Trophoblast cell (in vitro differentiated cells and primary cell): ENCODE data around the gene AGMO.

Experiments
- DNase-seq, 2 donors: peaks; one replicate each; pipeline ENCODE4 v3.0.0-alpha.2; 2016
- H2AFZ ChIP-seq: 2 replicates; pipeline ENCODE4 v1.6.1; 2013; ENCODE audit warnings: low read length, moderate library complexity, mild to moderate bottlenecking; ENCODE audit not compliant: insufficient read depth, poor library complexity
- H2AK5ac ChIP-seq: 2 replicates; pipeline ENCODE4 v1.6.1; 2013; ENCODE audit warnings: mild to moderate bottlenecking, low read length
- H2BK120ac ChIP-seq: 2 replicates; pipeline ENCODE4 v1.6.1; 2013; ENCODE audit warnings: low read length, mild to moderate bottlenecking, moderate library complexity; ENCODE audit not compliant: insufficient read depth, poor library complexity
- H2BK12ac ChIP-seq: 2 replicates; pipeline ENCODE4 v1.6.1; 2013; ENCODE audit warnings: mild to moderate bottlenecking, low read length, moderate library complexity
- H2BK5ac ChIP-seq: 2 replicates; pipeline ENCODE4 v1.6.1; 2013; ENCODE audit warnings: low read length, low read depth, moderate library complexity, mild to moderate bottlenecking; ENCODE audit not compliant: poor library complexity
- H3K14ac ChIP-seq: 2 replicates; pipeline ENCODE4 v1.6.1; 2013; ENCODE audit warnings: mild to moderate bottlenecking, low read length
- H3K18ac ChIP-seq: 2 replicates; pipeline ENCODE4 v1.6.1; 2013; ENCODE audit warnings: mild to moderate bottlenecking, low read length
- H3K23ac ChIP-seq: 2 replicates; pipeline ENCODE4 v1.6.1; 2013; ENCODE audit warnings: low read length
- H3K27ac ChIP-seq: 2 replicates; pipeline ENCODE4 v1.5.1; 2013; ENCODE audit warnings: low read depth, mild to moderate bottlenecking, inconsistent platforms, low read length, moderate library complexity
- H3K27me3 ChIP-seq: 2 replicates; pipeline ENCODE4 v1.6.1; 2013; ENCODE audit warnings: inconsistent platforms, mild to moderate bottlenecking, low read length, moderate library complexity; ENCODE audit not compliant: insufficient read depth
- H3K36me3 ChIP-seq, 2 experiments: 1 replicate in 1 of 2; 2 replicates in 1 of 2; pipeline ENCODE4 v1.6.1; 2013; ENCODE audit warnings: low read length in 2 of 2, mild to moderate bottlenecking in 2 of 2, moderate library complexity in 1 of 2; ENCODE audit not compliant: insufficient read depth in 2 of 2, control insufficient read depth in 1 of 2
- H3K4ac ChIP-seq: 2 replicates; pipeline ENCODE4 v1.6.1; 2013; ENCODE audit warnings: low read depth, mild to moderate bottlenecking, low read length, moderate library complexity
- H3K4me1 ChIP-seq, 2 experiments: 1 replicate in 1 of 2; 2 replicates in 1 of 2; pipeline ENCODE4 v1.6.1; 2013; ENCODE audit warnings: low read length in 2 of 2, mild to moderate bottlenecking in 2 of 2, moderate library complexity in 1 of 2; ENCODE audit not compliant: insufficient read depth in 2 of 2, control insufficient read depth in 1 of 2
- H3K4me2 ChIP-seq: 2 replicates; pipeline ENCODE4 v1.6.1; 2013; ENCODE audit warnings: inconsistent platforms, mild to moderate bottlenecking, low read length, moderate library complexity
- H3K4me3 ChIP-seq: 2 replicates; pipeline ENCODE4 v1.5.1; 2013; ENCODE audit warnings: mild to moderate bottlenecking, low read depth, low read length, inconsistent platforms
- H3K79me1 ChIP-seq: one replicate; pipeline ENCODE4 v1.6.1; 2013; ENCODE audit warnings: low read length
- H3K79me2 ChIP-seq: 2 replicates; pipeline ENCODE4 v1.6.1; 2013; ENCODE audit warnings: low read length, mild to moderate bottlenecking; ENCODE audit not compliant: control insufficient read depth, insufficient read depth, poor library complexity
- H3K9ac ChIP-seq: 2 replicates; pipeline ENCODE4 v1.6.1; 2013; ENCODE audit warnings: mild to moderate bottlenecking, low read length
- H3K9me3 ChIP-seq: 2 replicates; pipeline ENCODE4 v1.6.1; 2013; ENCODE audit warnings: low read depth, mild to moderate bottlenecking, control low read depth, inconsistent platforms, low read length; ENCODE audit not compliant: insufficient read depth
- H4K12ac ChIP-seq: 2 replicates; pipeline ENCODE4 v1.6.1; 2013; ENCODE audit warnings: low read depth, mild to moderate bottlenecking, low read length, moderate library complexity
- H4K8ac ChIP-seq: 2 replicates; pipeline ENCODE4 v1.6.1; 2013; ENCODE audit warnings: low read depth, mild to moderate bottlenecking, low read length, moderate library complexity
- H4K91ac ChIP-seq: one replicate; pipeline ENCODE4 v1.6.1; 2013; ENCODE audit warnings: low read depth, mild to moderate bottlenecking, low read length, moderate library complexity
- WGBS: extraction: QIAGEN DNeasy Blood & Tissue Kit; methylation state at CpG from one replicate; pipeline ENCODE4 v1.1.7; 2013; ENCODE audit warnings: missing lambda C conversion rate; ENCODE audit not compliant: insufficient read length, insufficient coverage; ENCODE audit errors: extremely low coverage; 5-methylcytosine and 5-hydroxymethylcytosine counted together

AGMO gene

DNA sequence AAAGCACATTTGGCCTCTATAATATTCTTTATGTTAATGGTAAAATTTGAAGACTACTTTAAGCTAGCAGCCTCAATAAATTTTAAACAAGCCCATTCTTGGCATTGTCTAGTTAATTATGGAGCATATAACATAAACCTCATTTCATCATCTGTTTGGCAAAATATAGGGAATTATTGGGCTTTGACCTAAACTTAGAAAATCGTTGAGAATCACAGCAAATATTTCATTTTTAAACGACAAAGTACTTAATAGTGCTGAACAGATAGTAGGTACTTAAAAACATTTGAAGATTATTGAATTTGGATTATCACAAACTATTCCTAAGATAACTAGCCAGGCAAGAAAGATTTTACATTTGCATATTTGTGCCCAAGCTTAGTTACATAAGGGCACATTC lies 73.4 kb downstream of the AGMO start:
- Histone ChIP-seq H2AK5ac (no peak overlapping the region), H2BK120ac (no peak overlapping the region), H3K36me3 (no peaks in the 10 kb centered on the region), H4K8ac (no peak overlapping the region), H3K18ac (no peak overlapping the region), H2BK12ac (no peak overlapping the region), H3K9me3 (no peaks in the 10 kb centered on the region), H3K27ac (no peak overlapping the region), H3K27me3 (no peaks in the 10 kb centered on the region), H3K4me1 (no peaks in the 10 kb centered on the region), H3K4me3 (no peak overlapping the region), H4K12ac (no peak overlapping the region), H4K91ac (no peak overlapping the region), H2BK5ac (no peak overlapping the region), H3K79me1 (no peaks in the 10 kb centered on the region), H3K4ac (no peak overlapping the region), H3K23ac (no peak overlapping the region), H3K14ac (no peak overlapping the region), H3K4me2 (no peak overlapping the region), H3K9ac (no peak overlapping the region), H2AFZ (no peak overlapping the region), H3K79me2 (no peaks in the 10 kb centered on the region)
- no CpG with 5 or more reads among the region's 2 CpGs for WGBS
- DNase-seq = no peak

DNA sequence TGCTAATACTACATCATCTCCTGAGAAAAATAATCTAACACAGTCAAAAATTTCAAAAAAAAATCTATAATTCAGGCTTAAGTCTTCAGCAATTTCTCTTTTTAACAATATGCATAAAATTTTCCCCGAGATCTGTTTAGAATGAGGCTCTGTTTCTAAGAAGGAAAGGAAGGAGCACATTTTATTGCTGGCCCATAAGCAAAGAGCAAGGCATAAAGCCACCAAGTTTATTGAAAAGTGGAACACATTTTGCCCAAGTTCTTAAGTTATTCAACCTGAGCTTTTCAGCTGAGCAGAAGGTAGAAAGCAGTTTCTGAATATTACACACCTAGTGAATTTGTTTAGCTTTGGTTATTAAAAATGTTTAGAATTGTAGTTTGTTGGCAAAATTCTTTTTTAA lies 73.9 kb downstream of the AGMO start:
- Histone ChIP-seq H2BK5ac (no peak overlapping the region), H2BK120ac (no peak overlapping the region), H3K23ac (no peak overlapping the region), H4K91ac (no peak overlapping the region), H2AK5ac (no peak overlapping the region), H3K4me2 (no peak overlapping the region), H3K4me3 (no peak overlapping the region), H2AFZ (no peak overlapping the region), H4K8ac (no peak overlapping the region), H3K27ac (no peak overlapping the region), H3K4me1 (no peaks in the 10 kb centered on the region), H3K27me3 (no peaks in the 10 kb centered on the region), H4K12ac (no peak overlapping the region), H3K18ac (no peak overlapping the region), H3K4ac (no peak overlapping the region), H3K36me3 (no peaks in the 10 kb centered on the region), H3K79me1 (no peaks in the 10 kb centered on the region), H2BK12ac (no peak overlapping the region), H3K9me3 (no peaks in the 10 kb centered on the region), H3K9ac (no peak overlapping the region), H3K79me2 (no peaks in the 10 kb centered on the region), H3K14ac (no peak overlapping the region)
- DNase-seq = no peak
- no CpG with 5 or more reads among the region's 1 CpG for WGBS

DNA sequence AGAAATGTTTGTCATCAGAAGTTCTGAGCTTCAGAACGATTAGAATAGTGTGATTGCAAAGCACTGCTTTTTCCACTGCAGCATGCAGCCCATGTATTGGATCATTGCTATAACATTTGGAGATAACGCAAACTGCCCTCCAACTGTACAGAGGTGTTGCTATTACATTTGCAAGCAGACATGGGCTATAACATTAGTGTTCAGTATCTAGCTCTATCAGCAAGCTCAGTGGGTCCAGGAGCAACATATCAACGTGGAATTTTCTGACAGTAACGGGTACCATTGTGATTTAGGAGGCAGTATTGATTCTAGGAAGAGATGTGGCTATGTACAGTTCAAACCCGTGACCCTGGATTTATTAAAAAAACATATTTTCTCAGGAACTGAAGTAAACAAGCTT lies 75.8 kb downstream of the AGMO start:
- Histone ChIP-seq H3K27ac (no peak overlapping the region), H3K9me3 (no peaks in the 10 kb centered on the region), H4K8ac (no peak overlapping the region), H2BK12ac (no peak overlapping the region), H3K9ac (no peak overlapping the region), H3K14ac (no peak overlapping the region), H2BK120ac (no peak overlapping the region), H4K12ac (no peak overlapping the region), H3K18ac (no peak overlapping the region), H4K91ac (no peak overlapping the region), H3K79me1 (no peaks in the 10 kb centered on the region), H3K4ac (no peak overlapping the region), H3K79me2 (no peaks in the 10 kb centered on the region), H2AK5ac (no peak overlapping the region), H3K4me2 (no peak overlapping the region), H3K36me3 (no peaks in the 10 kb centered on the region), H3K4me1 (no peaks in the 10 kb centered on the region), H3K23ac (no peak overlapping the region), H2AFZ (no peak overlapping the region), H3K4me3 (no peak overlapping the region), H2BK5ac (no peak overlapping the region), H3K27me3 (no peaks in the 10 kb centered on the region)
- no peak for DNase-seq
- WGBS = no CpG with 5 or more reads among the region's 5 CpGs

DNA sequence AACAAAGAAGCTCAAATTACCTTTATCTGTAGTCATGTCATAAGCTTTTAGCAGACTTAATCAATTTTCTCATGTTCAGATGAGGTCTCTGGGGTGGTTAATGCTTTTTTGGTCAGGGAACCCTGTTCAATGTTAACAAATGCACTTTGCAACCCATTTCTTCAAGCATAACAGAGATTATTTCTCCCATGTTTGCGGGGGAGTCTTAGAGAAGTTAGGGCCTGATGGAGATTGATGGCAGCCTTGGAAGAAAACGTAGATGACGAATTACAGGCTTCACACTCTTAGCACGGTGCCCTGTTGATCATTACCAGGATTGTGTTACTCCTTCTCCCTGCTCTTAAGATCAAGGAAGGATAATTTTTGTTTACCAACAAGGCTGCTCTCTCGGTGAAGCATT lies 76.4 kb downstream of the AGMO start:
- Histone ChIP-seq H2BK120ac (no peak overlapping the region), H3K4me1 (no peaks in the 10 kb centered on the region), H3K4me3 (no peak overlapping the region), H3K18ac (no peak overlapping the region), H3K27ac (no peak overlapping the region), H2AK5ac (no peak overlapping the region), H3K4me2 (no peak overlapping the region), H4K8ac (no peak overlapping the region), H3K4ac (no peak overlapping the region), H3K14ac (no peak overlapping the region), H3K36me3 (no peaks in the 10 kb centered on the region), H3K9ac (no peak overlapping the region), H4K91ac (no peak overlapping the region), H3K9me3 (no peaks in the 10 kb centered on the region), H3K79me2 (no peaks in the 10 kb centered on the region), H3K79me1 (no peaks in the 10 kb centered on the region), H3K27me3 (no peaks in the 10 kb centered on the region), H2BK5ac (no peak overlapping the region), H2BK12ac (no peak overlapping the region), H4K12ac (no peak overlapping the region), H2AFZ (no peak overlapping the region), H3K23ac (no peak overlapping the region)
- no peak for DNase-seq
- WGBS = no CpG with 5 or more reads among the region's 5 CpGs
